B cell (primary cell): ENCODE results near the gene PGBD5. TPM values are rescaled to one million over a fixed set of nuclear protein-coding genes. Genes with fewer than 3 reads are reported as not detected.

ENCODE experiments used
- ATAC-seq: fragments of 200-7000 bp; cut with Tn5 transposase; one replicate; pipeline ENCODE4 v1.10.0; 2021; ENCODE audit warnings: low read depth, mild to moderate bottlenecking, moderate number of reproducible peaks, moderate library complexity
- CTCF ChIA-PET: fragments of 350-600 bp; sonication (Branson Sonifier 250); formaldehyde crosslinking; loops from one replicate; lab custom pipeline; 2021; ENCODE audit warnings: antibody characterized with exemption, inconsistent platforms; lab: Charles Lee
- POLR2A ChIA-PET: fragments of 350-600 bp; sonication (Branson Sonifier 250); formaldehyde crosslinking; loops from one replicate; lab custom pipeline; 2021; ENCODE audit warnings: antibody characterized with exemption; lab: Charles Lee
- DNase-seq: peaks from one replicate; pipeline ENCODE4 v3.0.0; 2013
- H2AFZ ChIP-seq: 2 replicates; pipeline ENCODE4 v1.6.1; 2012; ENCODE audit warnings: mild to moderate bottlenecking, low read depth, low read length; ENCODE audit not compliant: insufficient read depth, poor library complexity, severe bottlenecking
- H3K27ac ChIP-seq, 2 donors: 1 replicate in 1 of 2; 2 replicates in 1 of 2; pipeline ENCODE4 v1.5.1; 2012 to 2013; ENCODE audit warnings: low read length in 2 of 2, mild to moderate bottlenecking in 2 of 2, moderate library complexity in 1 of 2
- H3K27me3 ChIP-seq, 4 experiments: fragments of 200-600 bp in 1 of 4; sonication (generic) in 1 of 4; replicated peaks in 1 of 4; 1 replicate in 2 of 4; 2 replicates in 2 of 4; pipeline versions ENCODE4 v1.6.1 to v1.7.0; 2013 to 2016; ENCODE audit warnings: low read length in 3 of 4, mild to moderate bottlenecking in 2 of 4, mixed read lengths in 1 of 4, moderate library complexity in 1 of 4; ENCODE audit not compliant: insufficient read depth in 4 of 4, control insufficient read depth in 3 of 4; ENCODE audit errors: control extremely low read depth in 1 of 4
- H3K36me3 ChIP-seq, 2 experiments: replicated peaks in 1 of 2; 1 replicate in 1 of 2; 2 replicates in 1 of 2; pipeline versions ENCODE4 v1.6.1 to v1.7.1; 2013; ENCODE audit warnings: low read length in 1 of 2; ENCODE audit not compliant: insufficient read depth in 2 of 2, control insufficient read depth in 1 of 2; ENCODE audit errors: control extremely low read depth in 1 of 2, extremely low read depth in 1 of 2
- H3K4me1 ChIP-seq, 2 donors: fragments of 200-600 bp in 1 of 2; sonication (generic) in 1 of 2; 1 replicate in 1 of 2; 2 replicates in 1 of 2; pipeline versions ENCODE4 v1.5.1 to v1.6.1; 2013 to 2017; ENCODE audit warnings: low read length in 2 of 2; ENCODE audit not compliant: control insufficient read depth in 2 of 2, insufficient read depth in 2 of 2
- H3K4me2 ChIP-seq: replicated peaks from 2 replicates; pipeline ENCODE3; 2012; ENCODE audit warnings: mild to moderate bottlenecking, low read depth, low read length; ENCODE audit not compliant: poor library complexity, severe bottlenecking
- H3K4me3 ChIP-seq, 5 experiments: fragments of 200-600 bp in 1 of 5; sonication (generic) in 1 of 5; 1 replicate in 3 of 5; 2 replicates in 2 of 5; pipeline versions ENCODE4 v1.5.1 to v1.7.0; 2011 to 2016; ENCODE audit warnings: low read length in 4 of 5, mild to moderate bottlenecking in 4 of 5, low read depth in 2 of 5, control low read depth in 1 of 5, moderate library complexity in 1 of 5; ENCODE audit not compliant: insufficient read depth in 1 of 5; ENCODE audit errors: control extremely low read depth in 1 of 5, extremely low read depth in 1 of 5
- H3K79me2 ChIP-seq: fragments of 200-600 bp; sonication (generic); one replicate; pipeline ENCODE4 v1.6.0; 2016; ENCODE audit warnings: low read length; ENCODE audit not compliant: control insufficient read depth, insufficient read depth
- H3K9ac ChIP-seq: fragments of 200-600 bp; sonication (generic); 2 replicates; pipeline ENCODE4 v1.6.1; 2017; ENCODE audit warnings: mild to moderate bottlenecking, low read length, moderate library complexity
- H3K9me3 ChIP-seq, 3 donors: one replicate each; pipeline versions ENCODE4 v1.6.1 to v1.7.1; 2013; ENCODE audit warnings: low read length in 2 of 3; ENCODE audit not compliant: control insufficient read depth in 2 of 3, insufficient read depth in 1 of 3; ENCODE audit errors: control extremely low read depth in 1 of 3
- H4K20me1 ChIP-seq: 2 replicates; pipeline ENCODE4 v1.6.0; 2012; ENCODE audit warnings: mild to moderate bottlenecking, low read length; ENCODE audit not compliant: insufficient read depth, control insufficient read depth, poor library complexity, severe bottlenecking
- H3K27ac Mint-ChIP-seq: one replicate; pipeline ENCODE4 v1.8.0; 2021; ENCODE audit warnings: mixed read lengths
- H3K27me3 Mint-ChIP-seq: one replicate; pipeline ENCODE4 v1.8.0; 2021; ENCODE audit warnings: mixed read lengths
- H3K4me1 Mint-ChIP-seq: one replicate; pipeline ENCODE4 v1.8.0; 2021; ENCODE audit warnings: mixed read lengths
- H3K4me3 Mint-ChIP-seq: one replicate; pipeline ENCODE4 v1.8.0; 2021; ENCODE audit warnings: mixed read lengths
- H3K9me3 Mint-ChIP-seq: one replicate; pipeline ENCODE4 v1.8.0; 2022; ENCODE audit warnings: mixed read lengths; ENCODE audit not compliant: insufficient read depth
- CTCF ChIP-seq: fragments of 200-600 bp; IDR thresholded peaks from one replicate; pipeline ENCODE4 v1.8.0; 2022; ENCODE audit warnings: antibody characterized with exemption, mild to moderate bottlenecking
- EZH2 ChIP-seq: IDR thresholded peaks from 2 replicates; pipeline ENCODE4 v1.6.1; 2012; ENCODE audit warnings: borderline replicate concordance, low read depth, mild to moderate bottlenecking, moderate library complexity, low read length; ENCODE audit not compliant: insufficient read depth, poor library complexity, severe bottlenecking
- WGBS: methylation state at CpG from one replicate; pipeline ENCODE4 v1.1.5; 2013; ENCODE audit warnings: missing lambda C conversion rate; ENCODE audit not compliant: insufficient coverage; 5-methylcytosine and 5-hydroxymethylcytosine counted together
- intact Hi-C: fragments of 100-400 bp; cut with micrococcal nuclease; formaldehyde crosslinking; loops from one replicate; pipeline ENCODE4 v1.10.0; 2022
- polyA plus RNA-seq: library from polyadenylated mRNA; depleted of rRNA; stranded (reverse); fragments of >200 nt; gene quantifications from 2 replicates; pipeline ENCODE4 v1.2.3, GENCODE V29; 2012
- total RNA-seq, 2 donors: library from RNA; stranded (reverse); fragments of 120-200 nt in 1 of 2; gene quantifications; 1 replicate in 1 of 2; 2 replicates in 1 of 2; pipeline versions ENCODE4 v1.2.3 to v1.2.4, GENCODE V29; 2013 to 2022

Gene PGBD5
- total and polyA plus RNA-seq, 2 donors (not counting 1 experiment from before 2014, with no cell fraction given): 0.07 TPM; not detected in 1

DNA sequence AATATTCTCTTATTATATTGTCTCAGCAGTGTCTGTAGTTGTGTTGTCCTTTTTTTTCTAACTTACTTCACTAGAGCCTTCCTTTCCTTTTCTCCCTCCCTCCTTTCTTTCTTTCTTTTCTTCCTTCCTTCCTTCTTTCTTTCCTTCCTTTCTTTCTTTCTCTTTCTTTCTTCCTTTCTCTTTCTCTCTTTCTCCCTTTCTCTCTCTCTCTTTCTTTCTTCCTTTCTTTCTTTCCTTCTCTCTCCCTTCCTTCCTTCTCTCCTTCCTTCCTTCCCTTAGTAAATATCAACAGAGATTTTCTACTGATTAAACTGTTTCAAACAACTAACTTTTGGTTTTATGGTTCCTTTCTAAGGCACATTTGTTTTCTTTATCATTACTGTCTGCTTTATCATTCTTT lies 43.1 kb upstream of the PGBD5 start:
- no peak overlapping the region for H3K27ac Mint-ChIP-seq
- H3K4me1 ChIP-seq: no peaks in the 10 kb centered on the region
- no peaks in the 10 kb centered on the region for H4K20me1 ChIP-seq
- intact Hi-C loops: no loop called here
- no peaks in the 10 kb centered on the region for H3K4me1 Mint-ChIP-seq
- H3K79me2 ChIP-seq: no peaks in the 10 kb centered on the region
- no peak overlapping the region for H3K27ac ChIP-seq
- CTCF ChIA-PET: no interaction called here
- H3K27me3 Mint-ChIP-seq: peaks cover 15% of the 10 kb centered on the region
- no peak for TF ChIP-seq CTCF
- no peak overlapping the region for H3K9ac ChIP-seq
- H2AFZ ChIP-seq: no peak overlapping the region
- peaks cover 0 to 2% (median 0%) of the 10 kb centered on the region in 3 donors for H3K9me3 ChIP-seq
- H3K36me3 ChIP-seq: no peaks in the 10 kb centered on the region
- POLR2A ChIA-PET: no interaction called here
- no peaks in the 10 kb centered on the region for H3K27me3 ChIP-seq
- no peak overlapping the region for H3K4me3 Mint-ChIP-seq
- no peak overlapping the region for H3K4me3 ChIP-seq
- no peak for DNase-seq
- no peak overlapping the region for H3K4me2 ChIP-seq
- no peak for ATAC-seq
- H3K9me3 Mint-ChIP-seq: peaks cover 3% of the 10 kb centered on the region

DNA sequence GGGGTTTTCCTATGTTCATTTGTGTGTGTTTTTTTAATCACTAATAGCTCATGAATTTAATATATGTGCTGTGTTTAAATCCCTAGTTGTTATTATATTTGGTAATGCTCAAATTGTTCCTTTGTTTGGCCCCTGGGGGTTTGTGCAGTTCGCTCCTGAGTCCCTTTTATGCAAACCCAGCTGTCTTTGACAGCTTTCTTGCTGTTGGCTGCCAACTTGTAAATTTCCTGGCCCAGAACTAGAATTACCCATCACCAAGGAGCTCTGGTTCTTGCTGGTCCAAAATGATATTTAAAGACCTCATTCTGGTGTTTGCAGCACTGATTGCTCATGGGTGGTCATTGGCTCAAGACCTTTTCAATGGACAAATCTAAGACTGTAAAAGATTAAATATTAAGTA lies 39.6 kb upstream of the PGBD5 start:
- Histone ChIP-seq H3K36me3 (no peaks in the 10 kb centered on the region), H3K4me3 (no peak overlapping the region), H3K27ac (no peak overlapping the region), H4K20me1 (no peaks in the 10 kb centered on the region), H3K4me2 (no peak overlapping the region), H2AFZ (no peak overlapping the region), H3K79me2 (no peaks in the 10 kb centered on the region), H3K27me3 (no peaks in the 10 kb centered on the region), H3K9me3 (peaks cover 0 to 2% (median 0%) of the 10 kb centered on the region in 3 donors), H3K4me1 (no peaks in the 10 kb centered on the region), H3K9ac (no peak overlapping the region)
- H3K9me3 Mint-ChIP-seq: no peaks in the 10 kb centered on the region
- no peaks in the 10 kb centered on the region for H3K4me1 Mint-ChIP-seq
- no peak for DNase-seq
- intact Hi-C loops: no loop called here
- POLR2A ChIA-PET: no interaction called here
- no peak for TF ChIP-seq EZH2
- TF ChIP-seq CTCF: no peak
- WGBS: 14% methylated on average over 1 of the region's 1 CpG
- no peak overlapping the region for H3K27ac Mint-ChIP-seq
- CTCF ChIA-PET: interaction anchor here (0.7 to 1.1 kb wide), 2 partner anchors 9 to 19 kb away, joined by 3 read pairs; no protein-coding TSS in a partner anchor
- peaks cover 11% of the 10 kb centered on the region for H3K27me3 Mint-ChIP-seq
- ATAC-seq: no peak
- H3K4me3 Mint-ChIP-seq: no peak overlapping the region
